HAP-1 (cell line): ENCODE measurements around the gene CACTIN.
"Not testable (repeated sequence)": the region's sequence is repeated elsewhere in the genome, so short reads cannot be mapped to it uniquely, and the experiment has no call there.

Source experiments
- DNase-seq, 2 experiments: peaks; one replicate each; pipeline ENCODE4 v3.0.0-alpha.2; 2016 to 2020; ENCODE audit warnings: low spot score in 2 of 2
- H3K27me3 ChIP-seq: fragments of 250-450 bp; sonication (Bioruptor Pico); 2 replicates; pipeline ENCODE4 v1.5.1; 2020; ENCODE audit warnings: low read depth, mild to moderate bottlenecking, moderate library complexity
- H3K36me3 ChIP-seq: fragments of 250-450 bp; sonication (Bioruptor Pico); replicated peaks from 2 replicates; pipeline ENCODE4 v1.5.1; 2020; ENCODE audit warnings: mild to moderate bottlenecking
- H3K4me1 ChIP-seq: fragments of 250-450 bp; sonication (Bioruptor Pico); 2 replicates; pipeline ENCODE4 v1.5.1; 2020; ENCODE audit warnings: mild to moderate bottlenecking
- H3K4me3 ChIP-seq: fragments of 250-450 bp; sonication (Bioruptor Pico); 2 replicates; pipeline ENCODE4 v1.5.1; 2020; ENCODE audit warnings: mild to moderate bottlenecking, moderate library complexity
- H3K9me3 ChIP-seq: fragments of 250-450 bp; sonication (Bioruptor Pico); 2 replicates; pipeline ENCODE4 v1.5.1; 2020; ENCODE audit warnings: mild to moderate bottlenecking, moderate library complexity
- in situ Hi-C: fragments of 300-500 bp; cut with MboI; formaldehyde crosslinking; loops from 3 replicates; pipeline ENCODE4 v1.14.3; 2020; ENCODE audit warnings: low sequenced_read_pairs, inconsistent platforms, mixed read lengths

CACTIN gene

DNA sequence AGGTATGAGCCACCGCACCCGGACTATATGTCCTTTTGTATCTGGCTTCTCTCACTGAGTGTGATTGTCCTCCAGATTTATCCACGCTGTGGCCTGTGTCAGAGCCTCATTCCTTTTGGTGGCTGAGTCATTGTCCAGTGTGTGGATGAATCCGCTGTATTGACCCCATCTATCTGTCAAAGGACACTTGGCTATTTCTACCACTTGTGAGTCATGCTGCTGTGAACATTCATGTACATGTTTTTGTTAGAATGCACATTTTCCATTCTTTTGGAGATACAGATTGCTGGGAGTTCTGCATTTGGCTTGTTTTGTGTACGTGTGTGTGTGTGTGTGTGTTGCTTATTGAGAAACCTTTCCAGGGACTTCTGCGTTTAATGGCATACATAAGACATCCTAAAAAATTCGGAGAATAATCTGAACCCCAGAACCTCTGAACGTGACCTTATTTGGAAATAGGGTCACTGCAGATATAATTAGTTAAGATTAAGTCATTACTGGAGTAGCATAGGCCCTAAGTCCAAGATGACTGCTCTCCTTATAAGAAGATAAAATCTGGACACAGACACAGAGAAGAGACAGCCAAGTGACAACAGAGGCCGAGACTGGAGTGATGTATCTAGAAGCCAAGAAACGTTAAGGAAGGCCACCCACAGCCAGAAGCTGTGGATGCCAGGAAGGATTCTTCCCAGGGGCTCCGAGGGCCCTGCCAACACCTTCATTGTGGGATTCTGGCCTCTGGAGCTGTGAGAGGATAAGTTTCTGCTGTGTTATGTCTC, 46.2 kb downstream of the CACTIN start:
- Histone ChIP-seq H3K27me3 (no peaks in the 10 kb centered on the region), H3K36me3 (peaks cover 11% of the 10 kb centered on the region), H3K4me1 (no peaks in the 10 kb centered on the region), H3K4me3 (no peak overlapping the region), H3K9me3 (no peaks in the 10 kb centered on the region)
- in situ Hi-C loops, result no loop called here
- DNase-seq, result no peak

DNA sequence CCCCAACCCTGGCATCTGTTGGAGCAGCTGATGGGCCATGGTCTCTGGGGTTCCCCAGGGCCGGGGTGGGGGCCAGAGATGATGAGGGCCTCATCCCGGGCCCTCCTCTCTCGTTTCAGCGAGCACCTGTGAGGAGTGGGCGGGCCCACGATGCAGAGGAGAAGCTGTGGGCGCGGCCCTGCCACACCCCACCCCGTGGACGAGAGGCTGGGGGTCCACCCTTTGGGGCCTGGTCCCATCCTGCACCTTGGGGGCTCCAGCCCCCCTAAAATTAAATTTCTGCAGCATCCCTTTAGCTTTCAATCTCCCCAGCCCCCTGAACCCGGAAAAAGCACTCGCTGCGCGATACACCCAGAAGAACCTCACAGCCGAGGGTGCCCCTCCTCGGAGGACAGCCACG, 48.2 kb downstream of the CACTIN start:
- H3K36me3 ChIP-seq, result peaks cover 22% of the 10 kb centered on the region
- H3K27me3 ChIP-seq, result no peaks in the 10 kb centered on the region
- H3K4me3 ChIP-seq, result no peak overlapping the region
- no peak for DNase-seq
- no peaks in the 10 kb centered on the region for H3K9me3 ChIP-seq
- in situ Hi-C loops, result no loop called here
- H3K4me1 ChIP-seq, result no peaks in the 10 kb centered on the region

DNA sequence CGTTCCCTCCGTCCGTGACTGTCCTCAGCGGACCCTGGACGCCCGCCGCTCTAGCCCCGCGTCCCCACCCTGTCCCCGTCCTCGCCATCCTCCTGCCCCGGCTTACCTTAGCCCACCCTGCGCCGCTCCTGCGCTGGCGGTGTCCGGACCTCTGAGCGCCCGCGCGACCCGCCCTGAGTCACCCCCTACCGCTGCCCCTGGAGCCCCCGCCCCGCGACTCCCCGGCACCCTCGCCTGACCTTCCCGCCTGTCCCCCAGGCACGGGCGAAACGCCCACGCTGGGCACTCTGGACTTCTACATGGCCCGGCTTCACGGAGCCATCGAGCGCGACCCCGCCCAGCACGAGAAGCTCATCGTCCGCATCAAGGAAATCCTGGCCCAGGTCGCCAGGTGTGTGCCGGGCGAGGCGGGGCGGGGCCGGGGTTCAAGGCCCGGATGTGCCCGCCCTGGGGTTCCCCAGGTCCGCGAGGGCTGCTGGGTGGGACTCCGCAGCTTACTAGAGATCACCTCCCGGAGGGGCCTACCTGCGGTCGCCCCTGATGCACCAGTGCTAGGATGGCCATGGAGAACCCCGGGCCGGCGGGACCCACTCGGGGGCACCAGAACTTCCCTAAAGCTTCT, 48.8 kb downstream of the CACTIN start:
- H3K9me3 ChIP-seq, result no peaks in the 10 kb centered on the region
- peaks cover 22% of the 10 kb centered on the region for H3K36me3 ChIP-seq
- in situ Hi-C loops, result no loop called here
- no peaks in the 10 kb centered on the region for H3K27me3 ChIP-seq
- no peaks in the 10 kb centered on the region for H3K4me1 ChIP-seq
- no peak for DNase-seq
- H3K4me3 ChIP-seq, result no peak overlapping the region

DNA sequence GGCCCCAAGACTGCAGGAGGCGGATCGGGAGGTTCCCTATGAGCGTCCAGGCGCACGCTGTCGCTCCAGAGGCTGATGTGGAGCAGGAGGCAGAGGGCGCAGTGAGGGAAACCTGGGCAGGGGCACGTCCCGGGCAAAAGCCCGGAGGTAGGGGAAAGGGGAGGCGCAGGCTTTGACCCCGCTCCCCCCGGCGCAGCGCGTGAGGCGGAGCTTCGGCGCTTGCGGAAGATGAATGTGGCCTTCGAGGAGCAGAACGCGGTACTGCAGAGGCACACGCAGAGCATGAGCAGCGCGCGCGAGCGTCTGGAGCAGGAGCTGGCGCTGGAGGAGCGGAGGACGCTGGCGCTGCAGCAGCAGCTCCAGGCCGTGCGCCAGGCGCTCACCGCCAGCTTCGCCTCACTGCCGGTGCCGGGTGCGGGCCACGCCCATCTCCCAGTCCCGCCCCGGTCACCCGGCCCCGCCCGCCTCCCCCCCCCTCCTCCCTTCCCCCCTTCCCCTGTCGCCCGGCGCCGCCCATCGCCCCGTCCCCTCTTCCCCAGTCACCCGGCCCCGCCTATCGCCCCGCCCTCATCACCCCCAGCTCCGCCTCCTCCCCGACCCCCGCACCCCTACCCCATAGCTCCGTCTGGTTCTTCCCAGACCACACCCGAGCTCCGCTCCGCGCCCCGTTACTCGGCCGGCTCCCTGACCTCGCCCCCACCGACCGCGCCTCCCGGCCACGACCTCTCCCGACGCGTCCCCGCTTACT, 49.7 kb downstream of the CACTIN start:
- H3K4me3 ChIP-seq, result no peak overlapping the region
- H3K36me3 ChIP-seq, result peaks cover 22% of the 10 kb centered on the region
- in situ Hi-C loops, result no loop called here
- DNase-seq, result peak in 1 of 2 experiments; percentile 32
- no peaks in the 10 kb centered on the region for H3K9me3 ChIP-seq
- H3K4me1 ChIP-seq, result peaks cover 4% of the 10 kb centered on the region
- H3K27me3 ChIP-seq, result no peaks in the 10 kb centered on the region

DNA sequence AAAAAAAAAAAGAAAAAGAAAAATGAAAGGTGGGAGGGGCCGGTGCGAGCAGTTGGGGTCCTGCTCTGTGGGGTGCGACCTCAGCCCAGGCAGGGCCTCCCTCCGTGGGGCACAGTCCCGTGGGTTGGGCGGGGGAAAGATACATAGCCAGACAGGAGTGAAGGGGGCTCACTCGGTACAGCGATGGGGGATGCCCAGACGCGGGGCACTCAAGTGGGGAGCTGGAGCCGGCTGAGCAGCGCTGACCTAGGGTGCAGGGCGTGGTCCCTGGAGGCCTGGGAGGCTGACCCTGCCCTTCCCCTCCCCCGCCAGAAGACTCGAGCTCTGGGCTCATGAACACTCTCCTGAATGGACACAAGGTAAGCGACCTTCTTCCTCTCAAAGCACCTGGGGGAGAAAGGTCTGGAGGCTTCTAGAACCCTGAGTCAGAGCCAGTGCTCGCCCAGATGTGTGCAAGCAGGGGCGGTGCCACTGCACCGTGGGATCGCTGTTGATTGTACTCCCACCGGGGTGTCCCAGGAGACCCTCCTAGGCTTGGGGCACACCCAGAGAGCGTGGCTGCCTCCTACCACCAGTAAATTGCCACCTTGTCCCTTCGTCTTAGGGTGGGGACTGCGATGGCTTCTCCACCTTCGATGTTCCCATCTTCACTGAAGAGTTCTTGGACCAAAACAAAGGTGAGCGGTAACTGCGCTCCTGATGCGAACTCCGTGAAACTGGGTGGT, 50.5 kb downstream of the CACTIN start:
- Histone ChIP-seq H3K27me3 (no peaks in the 10 kb centered on the region), H3K4me3 (no peak overlapping the region), H3K4me1 (peaks cover 4% of the 10 kb centered on the region), H3K36me3 (peaks cover 22% of the 10 kb centered on the region), H3K9me3 (no peaks in the 10 kb centered on the region)
- DNase-seq, result no peak
- in situ Hi-C loops, result no loop called here

DNA sequence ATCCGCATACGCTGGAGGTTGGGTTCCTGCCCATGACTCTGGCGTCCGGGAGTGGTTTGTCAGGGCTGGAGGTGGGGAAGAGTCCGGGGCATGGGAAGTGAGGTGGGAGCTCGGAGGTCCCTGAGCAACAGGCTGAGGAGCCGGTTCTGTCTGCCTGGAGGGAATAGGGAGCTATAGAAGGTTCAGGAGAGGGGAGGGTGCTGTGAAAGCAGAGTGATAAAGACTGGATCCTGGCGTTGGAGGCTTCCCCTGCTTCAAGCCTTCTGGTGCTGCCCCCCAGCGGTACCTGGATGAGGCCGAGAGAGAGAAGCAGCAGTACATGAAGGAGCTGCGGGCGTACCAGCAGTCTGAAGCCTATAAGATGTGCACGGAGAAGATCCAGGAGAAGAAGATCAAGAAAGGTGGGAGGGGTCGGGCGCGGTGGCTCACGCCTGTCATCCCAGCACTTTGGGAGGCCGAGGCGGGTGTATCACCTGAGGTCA, 51.3 kb downstream of the CACTIN start:
- Histone ChIP-seq H3K36me3 (peaks cover 22% of the 10 kb centered on the region), H3K4me1 (peaks cover 4% of the 10 kb centered on the region), H3K9me3 (no peaks in the 10 kb centered on the region), H3K4me3 (no peak overlapping the region), H3K27me3 (no peaks in the 10 kb centered on the region)
- in situ Hi-C loops, result no loop called here
- peak; percentile 10 to 72 for DNase-seq

DNA sequence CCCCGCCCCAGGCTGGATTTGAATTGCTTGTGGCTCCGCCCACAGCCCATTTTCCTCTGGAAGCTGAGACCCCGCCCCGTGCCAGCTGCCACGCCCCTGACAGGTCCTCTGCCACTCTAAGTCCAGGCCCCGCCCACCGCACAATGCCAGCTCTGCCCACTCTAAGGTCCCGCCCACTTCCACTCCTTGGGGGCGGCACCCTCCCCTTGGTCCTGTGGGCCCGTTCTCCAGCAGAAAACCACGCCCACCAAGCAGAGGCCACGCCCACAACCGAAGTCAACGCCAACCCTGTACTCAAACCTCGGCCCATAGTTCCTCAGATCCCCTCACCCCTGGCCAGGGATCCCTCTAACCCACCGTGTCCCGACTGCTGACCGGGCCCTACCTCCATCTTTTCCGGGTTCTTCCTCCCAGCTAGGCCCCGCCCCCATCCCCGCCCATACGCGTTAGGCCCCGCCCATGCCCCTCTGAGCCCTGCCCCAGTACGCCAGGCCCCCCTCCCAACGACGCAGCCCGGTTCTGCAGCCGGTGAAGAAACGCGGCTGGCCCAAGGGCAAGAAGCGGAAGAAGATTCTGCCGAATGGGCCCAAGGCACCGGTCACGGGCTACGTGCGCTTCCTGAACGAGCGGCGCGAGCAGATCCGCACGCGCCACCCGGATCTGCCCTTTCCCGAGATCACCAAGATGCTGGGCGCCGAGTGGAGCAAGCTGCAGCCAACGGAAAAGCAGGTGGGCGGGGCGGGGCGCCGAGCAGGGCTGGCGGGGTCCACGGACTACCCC, 52.5 kb downstream of the CACTIN start:
- no peaks in the 10 kb centered on the region for H3K27me3 ChIP-seq
- no peaks in the 10 kb centered on the region for H3K9me3 ChIP-seq
- in situ Hi-C loops, result no loop called here
- H3K4me3 ChIP-seq, result peak overlapping the region; percentile 91
- H3K36me3 ChIP-seq, result peaks cover 22% of the 10 kb centered on the region
- peaks cover 4% of the 10 kb centered on the region for H3K4me1 ChIP-seq
- peak; percentile 93 to 100 for DNase-seq

DNA sequence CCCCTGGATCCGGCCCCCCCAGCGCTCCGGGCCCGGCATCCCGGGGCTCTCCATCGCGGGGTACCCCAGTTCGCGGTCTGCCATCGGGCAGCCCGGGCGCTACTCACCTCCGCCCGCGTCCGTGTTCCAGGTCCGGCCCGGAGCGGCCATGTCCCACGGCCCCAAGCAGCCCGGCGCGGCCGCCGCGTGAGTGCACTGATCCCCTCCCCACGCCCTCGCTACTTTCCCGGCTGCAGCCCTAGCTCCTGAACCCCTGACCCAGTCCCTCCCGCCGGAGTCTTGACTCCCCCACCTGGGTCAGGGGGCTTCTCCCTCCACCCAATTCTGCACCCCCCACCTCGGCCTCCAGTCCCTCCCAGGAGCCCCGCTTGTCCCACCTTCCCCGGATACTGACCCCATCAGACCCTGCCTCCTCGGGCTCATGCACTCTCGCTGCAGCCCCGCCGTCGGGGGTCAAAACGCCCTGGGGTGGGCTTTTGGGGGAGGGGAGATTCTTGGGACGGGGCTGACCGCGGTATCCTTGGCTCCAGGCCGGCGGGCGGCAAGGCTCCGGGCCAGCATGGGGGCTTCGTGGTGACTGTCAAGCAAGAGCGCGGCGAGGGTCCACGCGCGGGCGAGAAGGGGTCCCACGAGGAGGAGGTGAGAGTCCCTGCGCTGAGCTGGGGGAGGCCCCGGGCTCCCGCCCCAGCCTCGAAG, 53.3 kb downstream of the CACTIN start:
- in situ Hi-C loops, result no loop called here
- Histone ChIP-seq H3K27me3 (no peaks in the 10 kb centered on the region), H3K9me3 (no peaks in the 10 kb centered on the region), H3K4me3 (peak overlapping the region; percentile 91), H3K4me1 (peaks cover 4% of the 10 kb centered on the region), H3K36me3 (peaks cover 22% of the 10 kb centered on the region)
- peak in 1 of 2 experiments; percentile 49 for DNase-seq

DNA sequence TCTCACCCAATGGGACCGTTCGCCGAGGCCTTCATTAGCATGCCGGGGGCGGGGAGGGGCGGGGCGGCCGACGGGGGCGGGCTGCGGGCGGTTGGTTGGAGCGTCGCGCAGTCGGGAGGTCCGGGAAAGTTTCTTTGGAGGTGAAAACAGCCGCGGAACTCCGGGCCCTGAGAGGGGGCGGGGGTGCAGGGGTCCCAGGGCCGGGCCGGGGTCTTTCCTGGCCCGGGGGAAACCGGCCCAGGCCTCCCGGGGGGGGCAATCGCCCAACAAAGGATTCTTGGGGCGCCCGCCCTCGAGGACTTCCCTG, 53.8 kb downstream of the CACTIN start, which contains the start of gene HMG20B:
Gene HMG20B (plus strand): TSS at position 90 of the 307 bp plus-strand sequence. CDS start 366 bp downstream, outside the sequence.
- no peak for DNase-seq
- Histone ChIP-seq H3K4me1 (peaks cover 4% of the 10 kb centered on the region), H3K4me3 (peak within 1 kb of the TSS; percentile 91), H3K27me3 (no peaks in the 10 kb centered on the region), H3K9me3 (no peaks in the 10 kb centered on the region), H3K36me3 (peaks cover 22% of the 10 kb centered on the region)
- in situ Hi-C loops, result no loop called here

DNA sequence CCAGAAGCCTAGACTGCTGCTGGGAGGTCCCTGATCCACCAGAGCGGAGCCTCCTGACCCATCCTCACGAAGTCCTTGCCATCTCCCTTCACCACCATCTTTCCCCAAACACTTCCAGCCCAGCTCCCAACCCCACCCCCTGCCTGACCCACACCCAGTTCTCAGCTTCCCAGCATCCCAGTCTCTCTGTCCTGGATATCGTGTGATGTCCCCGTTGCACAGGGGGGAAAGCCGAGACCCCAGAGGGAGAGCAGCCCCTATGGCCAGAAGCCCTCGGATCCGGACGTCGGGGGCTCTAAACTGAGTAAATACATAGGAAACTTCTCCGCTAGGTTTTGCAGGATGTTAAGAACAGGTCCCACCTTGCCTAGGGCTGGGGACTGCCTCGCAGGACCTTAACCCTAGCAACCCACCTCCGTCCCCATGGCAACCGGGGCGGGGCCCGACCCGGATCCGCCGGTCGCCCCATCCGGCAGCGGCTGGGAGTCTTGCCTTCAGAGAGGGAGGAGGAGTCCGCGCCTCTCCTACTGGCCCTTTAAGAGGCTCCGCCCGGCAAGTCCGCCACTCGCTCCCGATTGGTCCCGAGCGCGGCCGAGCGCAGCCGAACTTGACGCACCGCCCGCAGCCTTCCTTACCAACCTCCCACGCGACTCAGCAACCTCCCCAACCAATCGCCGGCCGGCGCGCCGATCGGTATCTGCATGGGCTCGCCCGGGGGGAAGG, 54.3 kb downstream of the CACTIN start:
- Histone ChIP-seq H3K9me3 (no peaks in the 10 kb centered on the region), H3K36me3 (peaks cover 22% of the 10 kb centered on the region), H3K27me3 (no peaks in the 10 kb centered on the region), H3K4me1 (peaks cover 4% of the 10 kb centered on the region), H3K4me3 (peak overlapping the region; percentile 91)
- DNase-seq, result peak; percentile 99 to 100
- in situ Hi-C loops, result no loop called here

DNA sequence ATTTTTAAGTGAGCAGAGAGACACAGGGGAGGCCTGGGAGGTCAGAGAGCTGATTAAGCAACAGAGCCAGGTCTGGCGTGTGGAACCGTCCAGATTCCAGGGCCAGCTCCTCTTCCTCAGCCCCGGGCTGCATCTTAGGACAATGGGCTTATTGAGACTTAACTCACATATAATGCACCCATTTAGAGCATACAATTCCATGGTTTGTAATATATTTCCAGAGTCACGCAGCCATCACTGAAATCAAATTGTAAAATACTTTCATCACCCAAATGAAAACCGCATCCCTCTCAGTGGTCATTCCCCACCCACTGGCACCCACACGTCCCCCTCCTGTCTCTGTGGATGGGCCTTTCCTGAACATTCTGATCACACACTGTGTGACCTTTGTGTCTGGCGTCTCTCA, 56.0 kb downstream of the CACTIN start:
- in situ Hi-C loops, result no loop called here
- H3K27me3 ChIP-seq, result no peaks in the 10 kb centered on the region
- no peak for DNase-seq
- H3K9me3 ChIP-seq, result no peaks in the 10 kb centered on the region
- peaks cover 14% of the 10 kb centered on the region for H3K36me3 ChIP-seq
- H3K4me3 ChIP-seq, result no peak overlapping the region
- peaks cover 4% of the 10 kb centered on the region for H3K4me1 ChIP-seq

DNA sequence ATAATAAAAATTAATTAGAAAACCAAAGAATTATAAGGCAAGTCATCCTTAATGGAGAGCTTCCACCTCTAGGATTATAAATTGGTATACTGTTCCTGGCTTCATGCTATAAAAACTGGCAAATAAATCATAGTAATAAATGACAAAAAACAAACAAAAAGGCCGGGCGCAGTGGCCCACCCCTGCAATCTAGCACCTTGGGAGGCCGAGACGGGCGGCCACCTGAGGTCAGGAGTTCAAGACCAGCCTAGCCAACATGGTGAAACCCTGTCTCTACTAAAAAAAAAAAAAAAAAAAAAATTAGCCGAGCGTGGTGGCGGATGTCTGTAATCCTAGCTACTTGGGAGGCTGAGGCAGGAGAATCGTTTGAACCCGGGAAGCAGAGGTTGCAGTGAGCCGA, 56.5 kb downstream of the CACTIN start:
- H3K9me3 ChIP-seq, H3K27me3 ChIP-seq, DNase-seq, H3K36me3 ChIP-seq, H3K4me3 ChIP-seq, in situ Hi-C loops, H3K4me1 ChIP-seq: not testable (repeated sequence)
